ENCODE data around the gene CCT4. TPM values are rescaled to one million over a fixed set of nuclear protein-coding genes. Genes with fewer than 3 reads are reported as not detected.
A peak's percentile ranks its signal among the peaks of the same experiment; 100 is the strongest.
"Not testable (repeated sequence)": the region's sequence is repeated elsewhere in the genome, so short reads cannot be mapped to it uniquely, and the experiment has no call there.

CCT4 gene
- total RNA-seq, 1 experiment from 2014 or later: 345 TPM

GRCh38 chr2:61853086-61853846 is 35.2 kb downstream of the CCT4 start:
- CTCF ChIA-PET: interaction anchor here (0.6 to 1.9 kb wide), 4 partner anchors 9 to 58 kb away, joined by 3 to 5 read pairs (median 4); no protein-coding TSS in a partner anchor
- H3K4me1 Mint-ChIP-seq: peaks cover 14% of the 10 kb centered on the region
- no peaks in the 10 kb centered on the region for H3K36me3 Mint-ChIP-seq
- H3K27ac Mint-ChIP-seq: no peak overlapping the region; the same call in 1 of the 2 replicates
- POLR2A ChIA-PET: interaction anchor here (1.3 to 1.6 kb wide), 2 partner anchors 14 to 90 kb away, joined by 4 read pairs; no protein-coding TSS in a partner anchor
- peak overlapping the region; percentile 92 for H3K4me3 Mint-ChIP-seq
- DNase-seq (ENCODE audit: low spot score) (no peak), ATAC-seq (peak; percentile 71)
- H3K9me3 Mint-ChIP-seq: no peaks in the 10 kb centered on the region
- H3K27me3 Mint-ChIP-seq (ENCODE audit: low read depth): no peaks in the 10 kb centered on the region
- TF ChIP-seq, protein P1, sequence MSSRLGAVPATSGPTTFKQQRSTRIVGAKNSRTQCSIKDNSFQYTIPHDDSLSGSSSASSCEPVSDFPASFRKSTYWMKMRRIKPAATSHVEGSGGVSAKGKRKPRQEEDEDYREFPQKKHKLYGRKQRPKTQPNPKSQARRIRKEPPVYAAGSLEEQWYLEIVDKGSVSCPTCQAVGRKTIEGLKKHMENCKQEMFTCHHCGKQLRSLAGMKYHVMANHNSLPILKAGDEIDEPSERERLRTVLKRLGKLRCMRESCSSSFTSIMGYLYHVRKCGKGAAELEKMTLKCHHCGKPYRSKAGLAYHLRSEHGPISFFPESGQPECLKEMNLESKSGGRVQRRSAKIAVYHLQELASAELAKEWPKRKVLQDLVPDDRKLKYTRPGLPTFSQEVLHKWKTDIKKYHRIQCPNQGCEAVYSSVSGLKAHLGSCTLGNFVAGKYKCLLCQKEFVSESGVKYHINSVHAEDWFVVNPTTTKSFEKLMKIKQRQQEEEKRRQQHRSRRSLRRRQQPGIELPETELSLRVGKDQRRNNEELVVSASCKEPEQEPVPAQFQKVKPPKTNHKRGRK (CRISPR knock-in tag; IDR thresholded peaks at IDR 0.05; ENCODE audit: borderline replicate concordance): no peak
- TF ChIP-seq KAT7 (CRISPR knock-in tag; IDR thresholded peaks at IDR 0.05; ENCODE audit: borderline replicate concordance): peak; percentile 53; the same call in 1 of the 2 replicates
- no peak for TF ChIP-seq MXD4 (CRISPR knock-in tag; IDR thresholded peaks at IDR 0.05; ENCODE audit: borderline replicate concordance)
- no peak for TF ChIP-seq ZNF317 (CRISPR knock-in tag; IDR thresholded peaks at IDR 0.05; ENCODE audit: borderline replicate concordance, low read depth)
- TF ChIP-seq CREB1 (CRISPR knock-in tag; IDR thresholded peaks at IDR 0.05): no peak
- TF ChIP-seq, protein P2, sequence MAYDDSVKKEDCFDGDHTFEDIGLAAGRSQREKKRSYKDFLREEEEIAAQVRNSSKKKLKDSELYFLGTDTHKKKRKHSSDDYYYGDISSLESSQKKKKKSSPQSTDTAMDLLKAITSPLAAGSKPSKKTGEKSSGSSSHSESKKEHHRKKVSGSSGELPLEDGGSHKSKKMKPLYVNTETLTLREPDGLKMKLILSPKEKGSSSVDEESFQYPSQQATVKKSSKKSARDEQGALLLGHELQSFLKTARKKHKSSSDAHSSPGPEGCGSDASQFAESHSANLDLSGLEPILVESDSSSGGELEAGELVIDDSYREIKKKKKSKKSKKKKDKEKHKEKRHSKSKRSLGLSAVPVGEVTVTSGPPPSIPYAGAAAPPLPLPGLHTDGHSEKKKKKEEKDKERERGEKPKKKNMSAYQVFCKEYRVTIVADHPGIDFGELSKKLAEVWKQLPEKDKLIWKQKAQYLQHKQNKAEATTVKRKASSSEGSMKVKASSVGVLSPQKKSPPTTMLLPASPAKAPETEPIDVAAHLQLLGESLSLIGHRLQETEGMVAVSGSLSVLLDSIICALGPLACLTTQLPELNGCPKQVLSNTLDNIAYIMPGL (CRISPR knock-in tag; IDR thresholded peaks at IDR 0.05): 0 out of 2 replicates have a peak, but pooled peaks have one; percentile 47
- no peak for TF ChIP-seq MYBL2 (CRISPR knock-in tag; IDR thresholded peaks at IDR 0.05)
- TF ChIP-seq ELF4 (CRISPR knock-in tag; IDR thresholded peaks at IDR 0.05; ENCODE audit: low read depth): no peak
- TF ChIP-seq ATF1 (CRISPR knock-in tag; IDR thresholded peaks at IDR 0.05): no peak
- TF ChIP-seq FOXP1 (CRISPR knock-in tag; IDR thresholded peaks at IDR 0.05; ENCODE audit: borderline replicate concordance): 0 out of 2 replicates have a peak, but pooled peaks have one; percentile 19

- ATAC-seq; H3K4me3 Mint-ChIP-seq; H3K27me3 Mint-ChIP-seq (ENCODE audit: low read depth); H3K36me3 Mint-ChIP-seq; POLR2A ChIA-PET; H3K9me3 Mint-ChIP-seq: not testable (repeated sequence)
- peak; percentile 28 for DNase-seq (ENCODE audit: low spot score)
- CTCF ChIA-PET: interaction anchor here (0.9 to 1.2 kb wide), 6 partner anchors 15 to 592 kb away, joined by 3 to 4 read pairs (median 3); no protein-coding TSS in a partner anchor
- Mint-ChIP-seq H3K4me1 (peaks cover 14% of the 10 kb centered on the region), H3K27ac (0 out of 2 replicates have a peak overlapping the region, but pooled peaks have one; percentile 18)
These were observed 37.2 kb downstream of the CCT4 start for GRCh38 chr2:61851270-61851669.

- H3K4me3 Mint-ChIP-seq: no peak overlapping the region
- POLR2A ChIA-PET: no interaction called here
- H3K36me3 Mint-ChIP-seq: no peaks in the 10 kb centered on the region; the same call in 1 of the 2 replicates
- no peak for DNase-seq (ENCODE audit: low spot score)
- H3K9me3 Mint-ChIP-seq: no peaks in the 10 kb centered on the region
- no peaks in the 10 kb centered on the region for H3K4me1 Mint-ChIP-seq
- ATAC-seq: no peak
- no peaks in the 10 kb centered on the region for H3K27me3 Mint-ChIP-seq (ENCODE audit: low read depth)
- no peak overlapping the region for H3K27ac Mint-ChIP-seq
- CTCF ChIA-PET: interaction anchor here (1.7 kb wide), 1 partner anchor 9 kb away, joined by 3 read pairs; the partner anchor contains the start of gene FAM161A
- TF ChIP-seq GRHL2 (CRISPR knock-in tag; IDR thresholded peaks at IDR 0.05; ENCODE audit: insufficient replicate concordance, severe bottlenecking) (no peak), SMAD3 (CRISPR knock-in tag; IDR thresholded peaks at IDR 0.05; ENCODE audit: borderline replicate concordance) (no peak), IRF2 (CRISPR knock-in tag; IDR thresholded peaks at IDR 0.05; ENCODE audit: borderline replicate concordance, low read depth) (no peak), ZBTB21 (CRISPR knock-in tag; IDR thresholded peaks at IDR 0.05; ENCODE audit: borderline replicate concordance) (no peak), GABPB1 (CRISPR knock-in tag; IDR thresholded peaks at IDR 0.05) (no peak), RELA (CRISPR knock-in tag; IDR thresholded peaks at IDR 0.05; ENCODE audit: borderline replicate concordance) (no peak), ZNF396 (CRISPR knock-in tag; IDR thresholded peaks at IDR 0.05; ENCODE audit: borderline replicate concordance) (no peak), CREM (CRISPR knock-in tag; IDR thresholded peaks at IDR 0.05) (no peak)
- TF ChIP-seq, protein P3, sequence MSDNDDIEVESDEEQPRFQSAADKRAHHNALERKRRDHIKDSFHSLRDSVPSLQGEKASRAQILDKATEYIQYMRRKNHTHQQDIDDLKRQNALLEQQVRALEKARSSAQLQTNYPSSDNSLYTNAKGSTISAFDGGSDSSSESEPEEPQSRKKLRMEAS (CRISPR knock-in tag; IDR thresholded peaks at IDR 0.05): no peak
- TF ChIP-seq, protein P4, sequence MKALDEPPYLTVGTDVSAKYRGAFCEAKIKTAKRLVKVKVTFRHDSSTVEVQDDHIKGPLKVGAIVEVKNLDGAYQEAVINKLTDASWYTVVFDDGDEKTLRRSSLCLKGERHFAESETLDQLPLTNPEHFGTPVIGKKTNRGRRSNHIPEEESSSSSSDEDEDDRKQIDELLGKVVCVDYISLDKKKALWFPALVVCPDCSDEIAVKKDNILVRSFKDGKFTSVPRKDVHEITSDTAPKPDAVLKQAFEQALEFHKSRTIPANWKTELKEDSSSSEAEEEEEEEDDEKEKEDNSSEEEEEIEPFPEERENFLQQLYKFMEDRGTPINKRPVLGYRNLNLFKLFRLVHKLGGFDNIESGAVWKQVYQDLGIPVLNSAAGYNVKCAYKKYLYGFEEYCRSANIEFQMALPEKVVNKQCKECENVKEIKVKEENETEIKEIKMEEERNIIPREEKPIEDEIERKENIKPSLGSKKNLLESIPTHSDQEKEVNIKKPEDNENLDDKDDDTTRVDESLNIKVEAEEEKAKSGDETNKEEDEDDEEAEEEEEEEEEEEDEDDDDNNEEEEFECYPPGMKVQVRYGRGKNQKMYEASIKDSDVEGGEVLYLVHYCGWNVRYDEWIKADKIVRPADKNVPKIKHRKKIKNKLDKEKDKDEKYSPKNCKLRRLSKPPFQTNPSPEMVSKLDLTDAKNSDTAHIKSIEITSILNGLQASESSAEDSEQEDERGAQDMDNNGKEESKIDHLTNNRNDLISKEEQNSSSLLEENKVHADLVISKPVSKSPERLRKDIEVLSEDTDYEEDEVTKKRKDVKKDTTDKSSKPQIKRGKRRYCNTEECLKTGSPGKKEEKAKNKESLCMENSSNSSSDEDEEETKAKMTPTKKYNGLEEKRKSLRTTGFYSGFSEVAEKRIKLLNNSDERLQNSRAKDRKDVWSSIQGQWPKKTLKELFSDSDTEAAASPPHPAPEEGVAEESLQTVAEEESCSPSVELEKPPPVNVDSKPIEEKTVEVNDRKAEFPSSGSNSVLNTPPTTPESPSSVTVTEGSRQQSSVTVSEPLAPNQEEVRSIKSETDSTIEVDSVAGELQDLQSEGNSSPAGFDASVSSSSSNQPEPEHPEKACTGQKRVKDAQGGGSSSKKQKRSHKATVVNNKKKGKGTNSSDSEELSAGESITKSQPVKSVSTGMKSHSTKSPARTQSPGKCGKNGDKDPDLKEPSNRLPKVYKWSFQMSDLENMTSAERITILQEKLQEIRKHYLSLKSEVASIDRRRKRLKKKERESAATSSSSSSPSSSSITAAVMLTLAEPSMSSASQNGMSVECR (CRISPR knock-in tag; IDR thresholded peaks at IDR 0.05; ENCODE audit: borderline replicate concordance): no peak
These were observed 43.1 kb downstream of the CCT4 start for GRCh38 chr2:61845320-61845719.

All from WTC11 (cell line).